OCI-LY3 (cell line): ENCODE results near the gene MEPE.

Experiments used
- H2AFZ ChIP-seq: fragments of 200-600, 300-600 bp; shearing (Covaris generic); 2 replicates; pipeline ENCODE4 v1.6.0; 2014; ENCODE audit warnings: antibody characterized with exemption, low read depth, low read length
- H3K27ac ChIP-seq: fragments of 200-600, 300-600 bp; sonication (generic); 2 replicates; pipeline ENCODE4 v1.5.1; 2014; ENCODE audit warnings: mild to moderate bottlenecking, low read length, moderate library complexity, mixed read lengths
- H3K27me3 ChIP-seq: fragments of 200-600, 300-600 bp; sonication (generic); 2 replicates; pipeline ENCODE4 v1.6.1; 2014; ENCODE audit warnings: low read depth, low read length, mixed read lengths
- H3K36me3 ChIP-seq: fragments of 200-600, 300-600 bp; sonication (generic); replicated peaks from 2 replicates; pipeline ENCODE3; 2014; ENCODE audit warnings: low read depth, low read length, mixed read lengths
- H3K4me1 ChIP-seq: fragments of 300-600, 200-600 bp; sonication (generic); 2 replicates; pipeline ENCODE4 v1.6.1; 2014; ENCODE audit warnings: low read length, mixed read lengths
- H3K4me2 ChIP-seq: fragments of 200-600, 300-600 bp; sonication (generic); 2 replicates; pipeline ENCODE4 v1.6.1; 2014; ENCODE audit warnings: low read length, mixed read lengths
- H3K4me3 ChIP-seq: fragments of 300-600, 200-600 bp; sonication (generic); 2 replicates; pipeline ENCODE4 v1.5.1; 2014; ENCODE audit warnings: antibody characterized with exemption, mild to moderate bottlenecking, low read length, moderate library complexity
- H3K79me2 ChIP-seq: fragments of 300-600, 200-600 bp; shearing (Covaris generic); 2 replicates; pipeline ENCODE4 v1.6.1; 2014; ENCODE audit warnings: mild to moderate bottlenecking, low read length, mixed read lengths
- H3K9ac ChIP-seq: fragments of 300-600, 200-600 bp; shearing (Covaris generic); 2 replicates; pipeline ENCODE4 v1.6.0; 2014; ENCODE audit warnings: mild to moderate bottlenecking, low read length, moderate library complexity
- H3K9me3 ChIP-seq: fragments of 200-600, 300-600 bp; shearing (Covaris generic); 2 replicates; pipeline ENCODE4 v1.6.1; 2014; ENCODE audit warnings: low read length, mixed read lengths; ENCODE audit not compliant: insufficient read depth
- H4K20me1 ChIP-seq: fragments of 200-600, 300-600 bp; sonication (generic); 2 replicates; pipeline ENCODE4 v1.6.1; 2016; ENCODE audit warnings: low read length, mixed read lengths; ENCODE audit not compliant: insufficient read depth
- CTCF ChIP-seq: fragments of 200-600, 300-600 bp; sonication (generic); IDR thresholded peaks from 2 replicates; pipeline ENCODE4 v1.5.1; 2014; ENCODE audit warnings: antibody characterized with exemption, low read length, low read depth
- EZH2phosphoT487 ChIP-seq: fragments of 200-600 bp; shearing (Covaris generic); IDR thresholded peaks from 2 replicates; pipeline ENCODE4 v1.6.1; 2018; ENCODE audit warnings: antibody characterized with exemption, mixed run types, low read depth

The MEPE gene

DNA sequence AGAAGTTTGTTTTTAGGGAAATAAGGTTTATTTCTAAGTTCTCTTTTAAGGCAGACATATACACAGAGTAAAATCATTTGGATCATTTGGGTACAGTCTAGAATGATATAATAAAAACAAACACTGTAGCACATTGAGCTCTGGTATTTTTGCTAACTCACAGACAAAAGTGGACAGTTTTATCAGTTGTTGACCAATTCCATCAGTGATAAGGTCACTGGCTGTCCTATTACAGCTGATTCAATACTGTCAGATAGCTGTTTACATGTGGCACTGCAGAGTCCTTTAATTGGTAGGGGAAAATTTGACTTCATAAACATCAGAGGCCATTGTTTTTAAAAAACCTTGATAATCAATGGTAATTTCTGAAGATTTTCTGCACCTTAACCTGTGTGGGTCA lies 29.9 kb upstream of the MEPE start:
- Histone ChIP-seq H3K9me3 (no peaks in the 10 kb centered on the region), H3K36me3 (no peaks in the 10 kb centered on the region), H3K9ac (no peak overlapping the region), H3K4me2 (no peak overlapping the region), H3K4me1 (no peaks in the 10 kb centered on the region), H3K27me3 (no peaks in the 10 kb centered on the region), H4K20me1 (no peaks in the 10 kb centered on the region), H3K79me2 (no peaks in the 10 kb centered on the region), H3K27ac (no peak overlapping the region), H2AFZ (no peak overlapping the region), H3K4me3 (no peak overlapping the region)
- TF ChIP-seq CTCF (no peak), EZH2phosphoT487 (no peak)

DNA sequence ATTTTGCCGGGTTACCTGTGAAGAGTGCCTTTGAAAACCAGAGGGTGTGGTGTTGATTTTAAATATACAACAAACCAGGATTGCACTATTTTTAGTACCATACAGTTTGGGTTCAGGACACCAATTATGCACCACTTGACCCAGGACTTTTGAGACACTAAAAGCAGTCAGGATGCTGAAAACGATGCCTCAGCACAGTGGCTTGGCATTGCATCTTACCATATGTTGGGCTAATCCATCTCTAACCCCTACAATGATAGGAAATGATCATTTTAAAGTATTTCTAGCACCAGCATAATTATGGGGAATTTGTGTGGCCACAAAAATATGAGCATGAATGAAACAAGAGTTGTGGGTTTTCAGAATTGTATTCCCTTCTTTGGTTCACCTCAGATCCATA lies 29.3 kb upstream of the MEPE start:
- Histone ChIP-seq H3K4me2 (no peak overlapping the region), H3K4me3 (no peak overlapping the region), H3K4me1 (no peaks in the 10 kb centered on the region), H3K79me2 (no peaks in the 10 kb centered on the region), H3K9me3 (no peaks in the 10 kb centered on the region), H3K9ac (no peak overlapping the region), H2AFZ (no peak overlapping the region), H3K27me3 (no peaks in the 10 kb centered on the region), H3K27ac (no peak overlapping the region), H4K20me1 (no peaks in the 10 kb centered on the region), H3K36me3 (no peaks in the 10 kb centered on the region)
- TF ChIP-seq CTCF (no peak), EZH2phosphoT487 (no peak)

GRCh38 chr4:87804871-87805270 lies 27.9 kb upstream of the MEPE start:
- H3K27me3 ChIP-seq = no peaks in the 10 kb centered on the region
- no peak overlapping the region for H3K27ac ChIP-seq
- no peaks in the 10 kb centered on the region for H4K20me1 ChIP-seq
- H3K79me2 ChIP-seq = no peaks in the 10 kb centered on the region
- no peak overlapping the region for H3K4me2 ChIP-seq
- TF ChIP-seq CTCF (no peak), EZH2phosphoT487 (no peak)
- H3K36me3 ChIP-seq = no peaks in the 10 kb centered on the region
- no peak overlapping the region for H2AFZ ChIP-seq
- H3K9me3 ChIP-seq = no peaks in the 10 kb centered on the region
- H3K4me3 ChIP-seq = no peak overlapping the region
- no peaks in the 10 kb centered on the region for H3K4me1 ChIP-seq
- no peak overlapping the region for H3K9ac ChIP-seq

DNA sequence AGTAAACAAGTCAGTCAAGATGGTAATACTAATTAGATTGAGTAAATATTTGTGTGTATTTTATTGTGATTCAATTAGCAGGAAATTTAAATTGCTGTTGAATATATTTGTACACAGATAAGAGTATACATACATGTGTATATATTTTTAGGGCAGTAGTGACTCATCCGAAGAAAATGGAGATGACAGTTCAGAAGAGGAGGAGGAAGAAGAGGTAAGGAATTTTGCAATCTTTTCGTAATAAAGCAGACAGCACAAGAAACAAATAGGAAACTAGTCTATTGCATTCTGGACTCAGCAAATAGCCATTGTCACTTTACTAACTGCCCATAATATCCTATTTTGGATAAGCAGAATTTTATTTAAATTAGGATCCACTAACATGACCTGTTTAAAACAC lies 26.8 kb upstream of the MEPE start:
- H3K4me2 ChIP-seq = no peak overlapping the region
- no peaks in the 10 kb centered on the region for H3K9me3 ChIP-seq
- no peak overlapping the region for H3K4me3 ChIP-seq
- H3K9ac ChIP-seq = no peak overlapping the region
- no peaks in the 10 kb centered on the region for H3K79me2 ChIP-seq
- TF ChIP-seq CTCF = no peak
- TF ChIP-seq EZH2phosphoT487 = no peak
- no peaks in the 10 kb centered on the region for H3K36me3 ChIP-seq
- H2AFZ ChIP-seq = no peak overlapping the region
- no peaks in the 10 kb centered on the region for H3K27me3 ChIP-seq
- no peak overlapping the region for H3K27ac ChIP-seq
- no peaks in the 10 kb centered on the region for H4K20me1 ChIP-seq
- H3K4me1 ChIP-seq = no peaks in the 10 kb centered on the region
